ENCODE data around the gene INHA.

The INHA gene

DNA sequence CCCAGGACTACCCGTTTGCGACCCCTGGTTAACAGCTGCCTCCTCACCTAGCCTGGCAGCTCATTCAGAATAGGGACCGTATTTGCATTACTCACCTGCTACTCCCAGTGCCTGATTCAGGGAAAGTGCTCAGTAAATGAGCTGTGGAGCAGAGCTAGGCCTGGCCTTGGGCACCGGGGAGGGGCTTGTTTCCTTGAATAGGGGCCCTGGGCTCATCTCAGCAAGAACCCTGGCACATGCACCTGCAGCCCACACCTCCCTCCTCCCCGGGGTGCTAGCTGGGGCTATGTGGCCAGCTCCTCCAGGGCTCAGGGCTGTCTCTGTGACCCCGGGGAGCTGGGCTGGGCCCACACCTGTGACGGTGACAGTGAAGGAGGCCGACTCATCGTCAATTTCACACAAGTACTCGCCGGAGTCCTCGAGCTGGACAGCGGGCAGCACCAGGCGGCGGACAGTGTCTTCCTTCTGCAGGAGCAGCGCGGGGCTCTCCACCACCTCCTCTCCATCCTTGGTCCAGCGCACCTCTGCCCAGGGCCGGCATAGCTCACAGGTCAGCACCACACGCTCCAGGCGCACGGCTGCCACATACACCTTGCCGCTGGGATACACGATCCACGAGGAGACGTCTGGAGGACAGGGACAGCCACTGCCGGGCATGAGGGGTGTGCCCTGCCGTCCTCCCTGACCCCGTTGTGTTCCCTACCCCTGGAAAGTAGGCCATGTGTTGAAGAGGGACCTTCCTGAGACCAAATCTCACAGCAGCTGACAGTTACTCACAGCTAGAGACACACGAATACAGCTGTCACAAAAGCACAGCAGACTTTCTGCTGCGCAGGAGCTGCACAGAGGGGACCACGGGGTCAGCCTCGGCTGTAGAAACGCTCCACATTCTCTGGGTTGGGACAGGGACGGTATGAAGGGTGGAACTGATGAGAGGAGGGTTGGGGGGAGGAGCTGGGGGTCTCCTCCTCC is 9.8 kb upstream of the INHA start:
- TF ChIP-seq, protein P1, sequence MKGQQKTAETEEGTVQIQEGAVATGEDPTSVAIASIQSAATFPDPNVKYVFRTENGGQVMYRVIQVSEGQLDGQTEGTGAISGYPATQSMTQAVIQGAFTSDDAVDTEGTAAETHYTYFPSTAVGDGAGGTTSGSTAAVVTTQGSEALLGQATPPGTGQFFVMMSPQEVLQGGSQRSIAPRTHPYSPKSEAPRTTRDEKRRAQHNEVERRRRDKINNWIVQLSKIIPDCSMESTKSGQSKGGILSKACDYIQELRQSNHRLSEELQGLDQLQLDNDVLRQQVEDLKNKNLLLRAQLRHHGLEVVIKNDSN (IDR thresholded peaks at IDR 0.05), result no peak
- TF ChIP-seq, protein P2, sequence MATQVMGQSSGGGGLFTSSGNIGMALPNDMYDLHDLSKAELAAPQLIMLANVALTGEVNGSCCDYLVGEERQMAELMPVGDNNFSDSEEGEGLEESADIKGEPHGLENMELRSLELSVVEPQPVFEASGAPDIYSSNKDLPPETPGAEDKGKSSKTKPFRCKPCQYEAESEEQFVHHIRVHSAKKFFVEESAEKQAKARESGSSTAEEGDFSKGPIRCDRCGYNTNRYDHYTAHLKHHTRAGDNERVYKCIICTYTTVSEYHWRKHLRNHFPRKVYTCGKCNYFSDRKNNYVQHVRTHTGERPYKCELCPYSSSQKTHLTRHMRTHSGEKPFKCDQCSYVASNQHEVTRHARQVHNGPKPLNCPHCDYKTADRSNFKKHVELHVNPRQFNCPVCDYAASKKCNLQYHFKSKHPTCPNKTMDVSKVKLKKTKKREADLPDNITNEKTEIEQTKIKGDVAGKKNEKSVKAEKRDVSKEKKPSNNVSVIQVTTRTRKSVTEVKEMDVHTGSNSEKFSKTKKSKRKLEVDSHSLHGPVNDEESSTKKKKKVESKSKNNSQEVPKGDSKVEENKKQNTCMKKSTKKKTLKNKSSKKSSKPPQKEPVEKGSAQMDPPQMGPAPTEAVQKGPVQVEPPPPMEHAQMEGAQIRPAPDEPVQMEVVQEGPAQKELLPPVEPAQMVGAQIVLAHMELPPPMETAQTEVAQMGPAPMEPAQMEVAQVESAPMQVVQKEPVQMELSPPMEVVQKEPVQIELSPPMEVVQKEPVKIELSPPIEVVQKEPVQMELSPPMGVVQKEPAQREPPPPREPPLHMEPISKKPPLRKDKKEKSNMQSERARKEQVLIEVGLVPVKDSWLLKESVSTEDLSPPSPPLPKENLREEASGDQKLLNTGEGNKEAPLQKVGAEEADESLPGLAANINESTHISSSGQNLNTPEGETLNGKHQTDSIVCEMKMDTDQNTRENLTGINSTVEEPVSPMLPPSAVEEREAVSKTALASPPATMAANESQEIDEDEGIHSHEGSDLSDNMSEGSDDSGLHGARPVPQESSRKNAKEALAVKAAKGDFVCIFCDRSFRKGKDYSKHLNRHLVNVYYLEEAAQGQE (IDR thresholded peaks at IDR 0.05; ENCODE audit: low read depth), result peak; percentile 33; the same call in 1 of the 2 replicates

DNA sequence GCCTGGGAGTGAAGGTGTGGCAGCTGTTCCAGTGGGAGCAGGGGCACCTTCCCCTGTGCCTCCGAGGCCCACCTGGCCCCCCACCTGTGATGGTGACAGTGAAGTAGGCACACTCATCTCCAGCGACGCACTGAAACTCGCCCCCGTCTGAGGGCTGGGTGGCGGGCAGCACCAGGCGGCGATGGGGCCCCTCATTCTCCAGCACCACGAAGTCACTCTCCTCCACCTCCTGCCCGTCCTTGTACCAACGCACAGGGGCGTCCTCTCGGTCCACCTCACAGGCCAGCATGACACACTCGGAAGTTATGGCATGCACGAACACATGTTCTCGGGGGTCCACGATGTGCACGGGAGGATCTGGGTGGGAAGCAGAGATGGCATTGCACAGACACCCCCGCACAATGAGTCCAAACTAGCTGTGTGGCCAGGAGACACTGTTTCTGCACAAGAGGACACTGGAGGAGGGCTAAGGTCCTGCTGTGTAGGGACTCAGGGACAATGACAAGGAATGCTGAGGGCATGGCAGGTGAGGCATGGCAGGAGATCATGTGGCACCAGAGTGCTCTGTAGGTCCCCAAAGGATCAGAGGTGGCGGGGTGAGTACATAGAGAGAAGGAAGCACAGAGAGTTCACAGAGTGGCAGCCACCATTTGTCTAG is 8.7 kb upstream of the INHA start:
- TF ChIP-seq TEAD4 (IDR thresholded peaks at IDR 0.05) (no peak), CEBPB (IDR thresholded peaks at IDR 0.05) (no peak), CREB1 (IDR thresholded peaks at IDR 0.05; ENCODE audit: low read depth) (no peak), NFIC (IDR thresholded peaks at IDR 0.05) (no peak), TAF1 (IDR thresholded peaks at IDR 0.05; ENCODE audit: low read depth) (no peak), RAD21 (IDR thresholded peaks at IDR 0.05; ENCODE audit: low read depth) (no peak), YY1 (IDR thresholded peaks at IDR 0.05; ENCODE audit: low read depth) (no peak)
- TF ChIP-seq, protein P2 (IDR thresholded peaks at IDR 0.05; ENCODE audit: low read depth), result no peak

DNA sequence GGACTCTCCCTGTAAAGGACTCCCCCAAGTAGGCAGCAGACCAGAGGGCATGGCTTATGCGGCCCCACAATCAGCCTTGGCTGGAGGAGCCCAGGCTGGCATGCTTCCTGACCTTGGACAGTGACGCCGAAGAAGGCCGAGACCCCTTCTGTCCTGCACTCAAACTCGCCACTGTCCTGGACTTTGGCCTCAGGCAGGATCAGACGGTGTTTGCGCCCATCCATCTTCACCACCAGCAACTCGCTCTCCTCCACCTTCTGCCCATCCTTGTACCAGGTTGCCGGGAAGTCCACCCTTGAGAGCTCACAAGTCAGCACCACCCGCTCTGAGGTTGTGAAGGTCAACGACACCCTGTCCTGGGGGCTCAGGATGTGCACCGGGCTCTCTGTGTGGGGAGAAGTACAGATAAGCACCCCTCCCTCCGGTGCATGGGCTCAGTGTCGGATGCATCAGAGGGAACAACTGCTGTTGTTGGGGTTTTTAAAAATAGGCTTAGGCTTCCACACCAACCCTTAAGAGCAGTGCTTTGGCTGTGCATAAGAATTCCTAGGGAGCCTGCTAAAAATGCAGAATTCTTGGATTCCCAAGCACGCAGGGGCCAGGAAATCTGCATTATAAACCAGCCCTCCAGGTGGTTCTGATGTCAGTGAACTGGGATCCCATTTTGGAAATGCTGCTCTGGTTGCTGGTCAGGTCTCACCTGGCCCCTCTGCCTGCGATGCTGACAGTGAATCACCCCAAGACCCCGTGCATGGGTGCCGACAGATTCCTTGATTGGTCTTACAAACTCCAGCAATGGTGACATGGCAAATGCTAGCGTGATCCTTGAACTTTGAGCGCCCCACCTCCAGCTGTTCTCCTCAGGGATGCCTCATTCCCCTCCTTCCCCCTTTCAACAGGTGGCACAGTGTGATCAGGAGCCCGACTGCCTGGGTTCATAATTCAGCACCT is 6.7 kb upstream of the INHA start:
- TF ChIP-seq FOXM1 (IDR thresholded peaks at IDR 0.05; ENCODE audit: borderline replicate concordance, low read depth) (no peak), NFIC (IDR thresholded peaks at IDR 0.05) (no peak), YY1 (IDR thresholded peaks at IDR 0.05; ENCODE audit: low read depth) (no peak), ZBTB7A (IDR thresholded peaks at IDR 0.05; ENCODE audit: low read depth) (no peak), EP300 (IDR thresholded peaks at IDR 0.05; ENCODE audit: borderline replicate concordance) (no peak), TCF12 (IDR thresholded peaks at IDR 0.05; ENCODE audit: low read depth) (no peak), TAF1 (IDR thresholded peaks at IDR 0.05; ENCODE audit: low read depth) (no peak), TEAD4 (IDR thresholded peaks at IDR 0.05) (no peak), CEBPB (IDR thresholded peaks at IDR 0.05) (no peak), EGR1 (IDR thresholded peaks at IDR 0.05) (no peak), RAD21 (IDR thresholded peaks at IDR 0.05; ENCODE audit: low read depth) (no peak), CREB1 (IDR thresholded peaks at IDR 0.05; ENCODE audit: low read depth) (no peak)
- TF ChIP-seq, protein P3, sequence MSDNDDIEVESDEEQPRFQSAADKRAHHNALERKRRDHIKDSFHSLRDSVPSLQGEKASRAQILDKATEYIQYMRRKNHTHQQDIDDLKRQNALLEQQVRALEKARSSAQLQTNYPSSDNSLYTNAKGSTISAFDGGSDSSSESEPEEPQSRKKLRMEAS (IDR thresholded peaks at IDR 0.05), result no peak
- TF ChIP-seq, protein P1 (IDR thresholded peaks at IDR 0.05), result no peak
- TF ChIP-seq, protein P2 (IDR thresholded peaks at IDR 0.05; ENCODE audit: low read depth), result no peak

DNA sequence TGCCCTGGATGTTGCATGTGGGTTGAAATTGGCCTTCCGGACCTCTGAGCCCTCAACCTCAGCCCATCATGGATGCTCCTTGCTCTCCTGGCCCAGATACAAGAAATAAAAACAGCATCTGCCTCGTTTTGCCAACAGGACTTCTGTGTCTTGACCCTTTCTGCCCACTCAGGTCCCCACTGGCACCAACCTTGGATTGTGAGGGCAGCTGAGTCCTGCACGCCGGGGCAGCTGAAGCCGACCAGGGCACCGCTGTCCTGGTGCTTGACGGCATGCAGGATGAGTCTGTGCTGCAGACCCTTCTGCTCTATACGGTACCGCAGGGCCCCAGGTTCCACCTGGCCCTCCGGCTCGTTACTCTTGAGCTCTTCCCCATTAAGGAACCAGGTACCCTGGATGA is 5.5 kb upstream of the INHA start:
- no peak for TF ChIP-seq RAD21 (IDR thresholded peaks at IDR 0.05; ENCODE audit: low read depth)
- TF ChIP-seq, protein P2 (IDR thresholded peaks at IDR 0.05; ENCODE audit: low read depth), result no peak
- TF ChIP-seq, protein P1 (IDR thresholded peaks at IDR 0.05), result no peak
- no peak for TF ChIP-seq EGR1 (IDR thresholded peaks at IDR 0.05)
- TF ChIP-seq TEAD4 (IDR thresholded peaks at IDR 0.05), result no peak
- no peak for TF ChIP-seq NFIC (IDR thresholded peaks at IDR 0.05)
- no peak for TF ChIP-seq TAF1 (IDR thresholded peaks at IDR 0.05; ENCODE audit: low read depth)
- TF ChIP-seq CREB1 (IDR thresholded peaks at IDR 0.05; ENCODE audit: low read depth), result no peak
- TF ChIP-seq, protein P3 (IDR thresholded peaks at IDR 0.05), result no peak
- no peak for TF ChIP-seq TCF12 (IDR thresholded peaks at IDR 0.05; ENCODE audit: low read depth)
- TF ChIP-seq EP300 (IDR thresholded peaks at IDR 0.05; ENCODE audit: borderline replicate concordance), result no peak
- TF ChIP-seq YY1 (IDR thresholded peaks at IDR 0.05; ENCODE audit: low read depth), result no peak
- no peak for TF ChIP-seq CEBPB (IDR thresholded peaks at IDR 0.05)

All from Ishikawa (cell line).